Nucleus accumbens (tissue), 56 donors: ENCODE data around the gene TALDO1.
"Not testable (repeated sequence)": the region's sequence is repeated elsewhere in the genome, so short reads cannot be mapped to it uniquely, and the experiment has no call there.

ENCODE experiments used
- DNase-seq, 56 donors: peaks; one replicate each; lab custom pipeline; 2025; lab: John Stamatoyannopoulos, UW

Gene TALDO1

GRCh38 chr11:728901-729491, 18.3 kb upstream of the TALDO1 start:
- DNase-seq, result no peak

GRCh38 chr11:729492-730074, 17.7 kb upstream of the TALDO1 start:
- DNase-seq, result peak in 54 of 56 donors; percentile 14 to 95 (median 80)

GRCh38 chr11:733072-733471, 14.2 kb upstream of the TALDO1 start:
- no peak for DNase-seq

GRCh38 chr11:734541-734940, 12.7 kb upstream of the TALDO1 start:
- not testable (repeated sequence) for DNase-seq

- peak in 15 of 56 donors; percentile 12 to 47 (median 30) for DNase-seq
Observed at GRCh38 chr11:737366-737765, 9.9 kb upstream of the TALDO1 start.

- not testable (repeated sequence) for DNase-seq
Observed at GRCh38 chr11:737899-738298, 9.4 kb upstream of the TALDO1 start.

GRCh38 chr11:742156-742546, 5.1 kb upstream of the TALDO1 start:
- DNase-seq, result no peak

- no peak for DNase-seq
Observed at GRCh38 chr11:742571-743201, 4.6 kb upstream of the TALDO1 start.

- DNase-seq, result no peak
Observed at GRCh38 chr11:745428-745827, 1.8 kb upstream of the TALDO1 start.

- DNase-seq, result peak in 44 of 56 donors; percentile 28 to 77 (median 65)
Observed at GRCh38 chr11:746289-747157, 741 bp upstream of the TALDO1 start.

GRCh38 chr11:748007-748359, 719 bp downstream of the TALDO1 start:
- DNase-seq, result peak in 1 of 56 donors; percentile 15

GRCh38 chr11:749731-750130, 2.5 kb downstream of the TALDO1 start:
- no peak for DNase-seq

GRCh38 chr11:760236-760635, 13.0 kb downstream of the TALDO1 start:
- DNase-seq, result no peak

- DNase-seq, result no peak
Observed at GRCh38 chr11:761526-762108, 14.4 kb downstream of the TALDO1 start.

- peak in 28 of 56 donors; percentile 21 to 65 (median 42) for DNase-seq
Observed at GRCh38 chr11:762421-763072, 15.3 kb downstream of the TALDO1 start.

- DNase-seq, result no peak
Observed at GRCh38 chr11:763073-763463, 15.8 kb downstream of the TALDO1 start.

- DNase-seq, result no peak
Observed at GRCh38 chr11:763549-764321, 16.5 kb downstream of the TALDO1 start.

GRCh38 chr11:764322-765024, 17.2 kb downstream of the TALDO1 start:
- no peak for DNase-seq
